ENCODE results near the gene KIAA0232.
"Not testable (repeated sequence)": the region's sequence is repeated elsewhere in the genome, so short reads cannot be mapped to it uniquely, and the experiment has no call there.

Gene KIAA0232

DNA sequence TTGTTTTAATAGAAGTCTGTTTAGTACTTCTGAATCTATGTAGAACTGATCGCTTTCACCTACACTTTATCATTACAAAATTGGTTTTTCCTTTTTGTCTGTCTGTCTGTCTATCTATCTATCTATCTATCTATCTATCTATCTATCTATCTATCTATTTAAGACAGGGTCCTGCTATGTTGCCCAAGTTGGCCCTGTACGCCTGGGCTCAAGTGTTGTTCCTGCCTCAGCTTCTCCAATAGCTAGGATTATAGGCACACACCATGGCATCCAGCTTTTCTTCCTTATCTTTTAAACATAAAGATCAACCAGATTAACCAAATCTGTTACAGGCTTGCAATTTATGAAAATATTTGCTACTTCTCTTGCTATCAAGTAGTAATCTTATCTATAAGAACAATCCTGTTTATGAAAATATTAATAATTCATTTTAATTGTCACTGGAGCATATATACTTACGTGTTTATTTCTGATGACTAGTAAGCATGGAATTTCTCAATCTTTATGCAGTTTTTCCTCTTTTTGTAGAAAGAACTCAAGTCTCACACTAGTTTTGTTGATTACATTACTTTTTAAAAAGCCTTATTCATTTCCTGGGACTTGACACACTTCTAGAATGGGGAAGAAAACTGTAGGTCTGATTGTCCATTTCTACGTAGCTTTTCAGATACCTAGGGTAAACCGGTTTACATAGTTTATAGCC, 24.5 kb downstream of the KIAA0232 start:
- no peak for DNase-seq (ENCODE audit: low read depth, low spot score)

GRCh38 chr4:6808259-6808658, 25.7 kb downstream of the KIAA0232 start:
- DNase-seq (ENCODE audit: low read depth, low spot score): no peak

DNA sequence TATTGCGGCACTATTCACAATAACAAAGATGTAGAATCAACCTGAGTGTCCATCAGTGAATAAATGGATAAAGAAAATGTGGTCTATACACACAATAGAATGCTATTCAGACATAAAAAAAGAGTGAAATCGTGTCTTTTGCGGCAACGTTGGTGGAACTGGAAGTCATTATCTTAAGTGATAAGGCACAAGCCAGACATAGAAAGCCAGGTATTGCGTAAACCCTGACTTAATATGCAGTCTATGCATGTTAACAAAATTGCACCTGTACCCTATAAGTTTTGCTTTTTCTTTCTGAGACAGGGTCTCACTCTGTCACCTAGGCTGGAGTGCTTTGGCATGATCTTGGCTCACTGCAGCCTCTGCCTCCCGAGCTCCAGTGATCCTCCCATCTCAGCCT, 28.6 kb downstream of the KIAA0232 start:
- no peak for DNase-seq (ENCODE audit: low read depth, low spot score)

DNA sequence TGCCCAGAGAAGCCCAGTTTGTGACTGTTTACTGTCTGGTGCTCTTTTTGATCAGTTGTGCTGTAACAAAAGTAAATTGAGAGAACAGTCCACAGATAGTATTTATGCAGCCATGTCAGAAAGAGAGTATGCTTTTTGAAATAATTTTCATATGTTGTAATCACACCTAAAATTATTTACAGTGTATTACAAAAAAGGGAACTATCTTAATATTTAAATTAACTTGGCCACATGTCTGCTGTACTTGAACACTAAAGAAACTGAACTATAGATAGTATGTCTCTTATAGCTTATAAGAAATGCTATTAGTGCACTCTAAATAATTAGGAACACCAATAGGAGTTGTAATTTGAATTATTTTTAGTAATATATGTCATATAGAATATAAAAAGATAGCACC, 30.2 kb downstream of the KIAA0232 start:
- no peak for DNase-seq (ENCODE audit: low read depth, low spot score)

- DNase-seq (ENCODE audit: low read depth, low spot score): no peak
Measured at GRCh38 chr4:6813725-6814124, 31.2 kb downstream of the KIAA0232 start.

GRCh38 chr4:6815029-6815836, 32.7 kb downstream of the KIAA0232 start:
- no peak for DNase-seq (ENCODE audit: low read depth, low spot score)

- DNase-seq (ENCODE audit: low read depth, low spot score): no peak
Measured at GRCh38 chr4:6819295-6819694, 36.8 kb downstream of the KIAA0232 start.

DNA sequence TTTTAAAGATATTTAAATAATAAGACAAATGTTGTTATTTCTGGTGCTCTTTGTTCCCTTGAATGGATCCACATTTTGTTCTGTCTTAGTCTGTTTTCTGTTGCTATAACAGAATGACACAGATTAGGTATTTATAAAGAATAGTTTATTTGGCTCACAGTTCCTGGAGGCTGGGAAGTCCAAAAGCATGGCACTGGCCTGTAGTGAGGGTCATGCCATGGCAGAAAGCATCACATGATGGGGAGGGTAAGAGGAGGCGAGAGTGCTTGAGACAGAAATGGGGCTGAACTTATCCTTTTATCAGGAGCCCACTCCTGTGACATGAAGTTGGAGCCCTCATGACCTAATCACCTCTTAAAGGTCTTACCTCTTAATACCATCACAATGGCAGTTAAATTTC, 38.2 kb downstream of the KIAA0232 start:
- DNase-seq (ENCODE audit: low read depth, low spot score): no peak

- no peak for DNase-seq (ENCODE audit: low read depth, low spot score)
Measured at GRCh38 chr4:6824071-6824470, 41.5 kb downstream of the KIAA0232 start.

DNA sequence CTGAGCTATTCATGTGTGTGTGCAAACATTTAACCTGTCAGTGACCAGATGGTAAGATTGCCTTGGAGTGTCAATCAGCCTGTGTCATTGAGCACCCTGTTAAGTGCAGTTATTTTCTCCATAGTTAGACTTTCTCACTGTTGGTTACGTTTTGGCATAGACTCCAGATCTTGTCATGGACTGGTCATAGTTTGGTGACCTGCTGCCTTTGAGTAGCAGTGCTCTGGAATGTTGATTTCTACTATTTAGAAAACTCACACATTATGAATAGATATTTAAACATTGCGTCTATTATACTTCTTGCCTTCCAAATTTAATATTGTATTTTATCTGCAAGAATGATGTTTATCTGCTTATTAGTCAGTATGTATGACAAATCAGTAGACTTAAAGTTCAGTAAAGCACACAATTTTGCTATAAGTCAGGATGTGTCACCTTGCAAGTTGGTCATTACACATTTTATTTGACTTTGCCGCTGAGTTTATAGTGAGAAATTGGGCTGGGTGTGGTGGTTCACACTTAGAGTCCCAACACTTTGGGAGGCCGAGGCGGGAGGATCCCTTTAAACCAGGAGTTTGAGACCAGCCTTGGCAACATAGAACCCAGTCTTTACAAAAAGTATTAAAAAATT, 42.4 kb downstream of the KIAA0232 start:
- DNase-seq (ENCODE audit: low read depth, low spot score): no peak

GRCh38 chr4:6825403-6825802, 42.9 kb downstream of the KIAA0232 start:
- DNase-seq (ENCODE audit: low read depth, low spot score): no peak

DNA sequence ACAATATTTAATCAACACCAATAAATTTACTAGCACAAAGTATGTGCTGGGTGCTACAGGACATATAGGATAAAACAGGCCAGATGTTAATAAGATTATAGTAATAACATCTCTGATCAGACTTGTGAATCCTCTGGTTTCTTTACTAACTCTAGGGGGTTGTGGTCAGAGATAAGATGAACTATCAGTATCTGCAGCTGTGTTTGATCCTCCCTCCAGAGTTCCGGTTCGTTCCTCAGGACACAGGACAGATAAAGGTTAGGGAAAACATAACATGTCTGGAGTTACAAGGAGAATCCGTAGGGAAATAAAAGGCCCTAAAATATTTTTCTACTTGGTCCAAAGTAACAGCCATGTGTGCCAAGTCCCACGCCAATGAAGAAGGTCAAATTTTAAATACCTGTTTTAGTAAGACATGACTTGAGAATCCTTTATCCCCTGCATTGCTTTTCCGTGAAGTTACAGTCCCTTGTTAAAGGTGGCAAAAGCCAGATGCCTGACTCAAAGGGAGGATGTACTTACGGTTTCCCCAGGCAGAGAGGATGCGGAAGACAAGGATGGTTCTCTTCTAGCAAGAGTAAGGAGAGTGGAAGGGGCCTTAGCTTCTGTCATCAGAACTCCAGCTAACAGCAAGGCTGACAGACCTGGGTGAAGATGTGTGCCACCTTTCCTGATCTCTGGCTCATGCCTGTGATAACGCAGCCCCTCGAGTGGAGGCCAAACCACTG, 44.4 kb downstream of the KIAA0232 start:
- DNase-seq (ENCODE audit: low read depth, low spot score): no peak

GRCh38 chr4:6829086-6829485, 46.6 kb downstream of the KIAA0232 start:
- DNase-seq (ENCODE audit: low read depth, low spot score): no peak

GRCh38 chr4:6834867-6835266, 52.3 kb downstream of the KIAA0232 start:
- DNase-seq (ENCODE audit: low read depth, low spot score): no peak

DNA sequence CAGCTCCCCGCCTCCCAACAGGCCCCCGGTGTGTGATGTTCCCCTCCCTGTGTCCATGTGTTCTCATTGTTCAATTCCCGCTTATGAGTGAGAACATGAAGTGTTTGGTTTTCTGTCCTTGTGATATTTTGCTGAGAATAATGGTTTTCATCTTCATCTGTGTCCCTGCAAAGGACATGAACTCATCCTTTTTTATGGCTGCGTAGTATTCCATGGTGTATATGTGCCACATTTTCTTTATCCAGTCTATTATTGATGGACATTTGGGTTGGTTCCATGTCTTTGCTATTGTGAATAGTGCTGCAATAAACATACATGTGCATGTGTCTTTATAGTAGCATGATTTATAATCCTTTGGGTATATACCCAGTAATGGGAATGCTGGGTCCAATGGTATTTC, 53.1 kb downstream of the KIAA0232 start:
- DNase-seq (ENCODE audit: low read depth, low spot score): not testable (repeated sequence)

DNA sequence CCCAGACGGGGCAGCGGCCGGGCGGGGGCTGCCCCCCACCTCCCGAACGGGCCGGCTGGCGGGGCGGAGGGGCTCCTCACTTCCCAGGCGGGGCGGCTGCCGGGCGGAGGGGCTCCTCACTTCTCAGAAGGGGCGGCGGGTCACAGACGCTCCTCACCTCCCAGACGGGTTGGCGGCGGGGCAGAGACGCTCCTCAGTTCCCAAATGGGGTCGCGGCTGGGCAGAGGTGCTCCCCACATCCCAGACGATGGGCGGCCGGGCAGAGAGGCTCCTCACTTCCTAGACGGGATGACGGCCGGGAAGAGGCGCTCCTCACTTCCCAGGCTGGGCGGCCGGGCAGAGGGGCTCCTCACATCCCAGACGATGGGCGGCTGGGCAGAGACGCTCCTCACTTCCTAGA, 54.6 kb downstream of the KIAA0232 start:
- not testable (repeated sequence) for DNase-seq (ENCODE audit: low read depth, low spot score)

DNA sequence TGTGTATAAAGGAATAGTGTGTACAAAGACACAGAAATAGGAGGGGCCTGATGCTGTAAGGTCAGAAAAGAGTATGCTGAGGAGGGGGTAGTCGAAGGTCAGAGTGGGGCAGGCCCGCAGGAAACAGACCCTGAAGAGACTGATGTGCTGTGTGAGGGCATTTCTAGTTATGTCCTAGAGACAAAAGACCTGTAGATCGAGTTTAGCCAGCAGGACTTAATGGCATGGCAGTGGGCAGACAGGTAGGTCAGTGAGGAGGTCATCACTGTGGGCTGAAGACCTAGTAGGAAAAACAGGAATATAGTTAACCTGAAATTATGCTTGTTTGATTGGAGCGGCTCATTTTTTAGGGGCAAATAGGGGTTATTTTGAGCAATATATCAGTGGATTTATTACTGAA, 57.1 kb downstream of the KIAA0232 start:
- no peak for DNase-seq (ENCODE audit: low read depth, low spot score)

DNA sequence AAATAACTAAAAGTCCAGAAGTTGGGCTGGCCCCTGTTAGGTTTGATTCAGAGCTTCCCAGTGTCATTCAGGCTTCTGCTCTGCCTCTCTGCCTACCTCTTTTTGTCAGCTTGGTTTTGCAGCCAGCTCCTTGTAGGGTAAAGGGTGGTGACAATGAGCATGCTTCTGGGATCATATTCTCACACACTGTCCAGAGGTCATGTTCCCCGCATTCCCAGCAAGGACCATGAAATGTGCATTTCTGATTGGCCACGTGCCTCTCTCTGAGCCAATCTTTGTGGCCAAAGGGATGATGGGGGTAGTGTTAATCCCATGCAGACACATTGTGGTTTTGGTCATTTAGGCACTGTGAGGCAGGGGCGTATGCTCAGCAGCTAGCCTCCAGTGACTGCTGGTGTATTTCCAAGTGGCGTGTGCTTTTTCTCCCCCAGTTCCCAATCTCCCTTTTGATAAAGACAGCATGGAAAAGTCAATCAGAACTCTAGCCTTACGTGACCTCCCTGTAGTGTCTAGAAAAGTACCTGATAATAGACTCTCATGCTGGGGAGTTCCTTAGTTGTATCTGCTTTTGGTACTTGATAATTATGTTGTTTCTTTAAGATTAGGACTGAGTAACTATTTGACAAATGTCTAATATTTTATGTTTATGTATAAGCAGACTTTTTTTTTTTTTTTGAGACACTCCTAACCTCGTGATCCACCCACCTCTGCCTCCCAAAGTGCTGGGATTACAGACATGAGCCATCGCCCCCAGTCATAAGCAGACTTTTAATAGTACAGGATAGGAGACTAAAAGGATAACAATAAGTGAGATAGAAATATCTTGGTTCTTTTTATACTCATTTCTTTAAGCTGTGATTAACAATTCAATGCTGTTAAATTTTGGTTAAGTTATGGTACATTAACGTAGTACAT, 57.8 kb downstream of the KIAA0232 start:
- no peak for DNase-seq (ENCODE audit: low read depth, low spot score)

- no peak for DNase-seq (ENCODE audit: low read depth, low spot score)
Measured at GRCh38 chr4:6845027-6845426, 62.5 kb downstream of the KIAA0232 start.

DNA sequence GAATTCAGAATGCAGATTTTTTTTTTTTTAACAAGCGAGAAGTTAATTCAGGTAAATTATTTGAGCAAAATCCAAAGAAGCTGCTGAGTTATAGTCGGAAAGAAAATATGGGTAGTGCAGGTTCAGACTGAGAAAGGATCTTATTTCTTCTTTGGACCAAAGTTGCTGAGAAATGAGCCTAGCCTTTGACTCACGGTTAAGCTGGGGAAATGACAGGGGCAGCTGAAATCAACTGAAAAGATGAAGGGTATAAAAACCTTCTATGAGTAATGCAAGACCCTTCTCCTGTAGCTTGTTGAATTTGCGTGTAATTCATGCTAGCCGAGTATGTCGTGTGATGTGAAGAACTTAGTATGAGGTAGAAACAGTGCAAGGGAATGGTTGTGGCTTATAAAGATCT, 63.0 kb downstream of the KIAA0232 start:
- DNase-seq (ENCODE audit: low read depth, low spot score): no peak

DNA sequence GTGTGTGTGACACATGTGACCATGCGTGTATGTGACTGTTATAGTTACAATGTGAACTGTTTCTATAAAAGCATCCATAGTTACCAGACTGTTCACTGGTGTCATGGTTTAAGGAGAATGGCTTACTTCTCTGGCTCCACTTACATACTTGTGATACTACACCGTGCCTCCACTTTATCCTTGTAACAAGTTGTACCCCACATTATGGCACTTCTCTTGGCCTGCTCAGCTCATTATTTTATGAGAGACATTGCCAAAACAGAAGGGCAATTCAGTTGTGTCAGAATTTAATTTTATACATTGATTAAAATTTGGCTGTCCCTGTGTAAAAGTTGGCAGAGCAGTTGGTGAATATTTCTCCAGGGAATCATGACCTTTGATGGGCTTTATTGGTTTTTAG, 64.7 kb downstream of the KIAA0232 start:
- no peak for DNase-seq (ENCODE audit: low read depth, low spot score)
